NCI-H82 (cell line): ENCODE data around the gene GRB10.

ENCODE experiments used
- DNase-seq: peaks from one replicate; lab custom pipeline; 2025; lab: John Stamatoyannopoulos, UW

The GRB10 gene

DNA sequence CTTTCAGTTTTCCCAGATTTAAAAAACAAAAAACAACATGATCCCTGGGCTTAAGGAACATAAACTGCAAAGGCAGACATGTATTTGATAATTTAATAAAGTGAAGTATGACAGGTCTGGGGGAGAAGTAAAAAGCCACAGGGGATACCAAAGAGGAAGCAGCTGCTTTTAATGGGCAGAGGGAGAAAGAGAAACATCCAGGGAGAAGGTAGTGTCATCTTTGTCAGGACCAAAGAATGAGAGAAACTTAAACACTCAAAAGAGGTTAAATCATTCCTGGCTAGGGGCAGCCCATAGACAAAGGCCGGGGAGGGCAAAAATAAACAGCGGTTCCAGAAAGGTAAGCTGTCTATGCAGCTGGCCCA lies 94.5 kb downstream of the GRB10 start:
- DNase-seq: no peak

GRCh38 chr7:50687575-50688225 lies 95.0 kb downstream of the GRB10 start:
- no peak for DNase-seq

DNA sequence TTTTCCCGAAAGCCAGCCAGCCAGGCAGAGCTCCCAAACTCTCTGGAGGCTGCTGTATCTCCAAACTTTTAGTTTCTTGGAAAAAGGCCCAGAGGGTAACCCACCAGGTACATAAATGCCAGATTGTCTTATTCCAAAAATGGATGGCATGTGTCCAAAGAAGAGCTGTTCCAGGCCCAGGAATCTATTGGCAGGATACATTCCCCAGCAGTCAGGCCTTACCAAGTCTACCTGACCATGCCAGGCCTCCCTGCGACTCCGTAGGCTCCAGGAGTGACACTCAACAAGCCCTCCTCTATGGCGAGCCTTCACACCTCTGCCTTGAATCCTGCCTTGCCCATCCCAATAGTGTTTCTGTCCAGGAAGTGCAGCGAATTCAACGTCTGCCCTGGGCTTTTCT lies 95.6 kb downstream of the GRB10 start:
- no peak for DNase-seq

GRCh38 chr7:50685135-50686065 lies 97.3 kb downstream of the GRB10 start:
- no peak for DNase-seq

DNA sequence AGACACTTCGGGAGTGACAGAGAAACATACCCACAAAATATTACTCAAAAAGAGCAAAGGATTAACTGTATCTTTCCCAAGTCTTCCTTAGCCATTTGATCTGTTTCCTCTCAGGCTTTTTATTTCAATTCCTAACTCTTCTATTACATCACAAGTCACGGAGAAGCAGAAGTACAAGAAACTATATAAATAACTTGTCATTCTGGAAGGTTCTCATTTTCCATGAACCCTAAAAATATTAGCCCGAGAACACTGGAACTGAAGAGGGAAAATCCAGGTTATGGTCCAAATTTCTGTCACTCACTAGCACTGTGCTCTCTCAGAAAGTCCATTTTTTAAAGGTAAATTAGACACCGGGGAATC lies 98.0 kb downstream of the GRB10 start:
- no peak for DNase-seq

- no peak for DNase-seq
Observed at GRCh38 chr7:50684011-50684712, 98.5 kb downstream of the GRB10 start.

DNA sequence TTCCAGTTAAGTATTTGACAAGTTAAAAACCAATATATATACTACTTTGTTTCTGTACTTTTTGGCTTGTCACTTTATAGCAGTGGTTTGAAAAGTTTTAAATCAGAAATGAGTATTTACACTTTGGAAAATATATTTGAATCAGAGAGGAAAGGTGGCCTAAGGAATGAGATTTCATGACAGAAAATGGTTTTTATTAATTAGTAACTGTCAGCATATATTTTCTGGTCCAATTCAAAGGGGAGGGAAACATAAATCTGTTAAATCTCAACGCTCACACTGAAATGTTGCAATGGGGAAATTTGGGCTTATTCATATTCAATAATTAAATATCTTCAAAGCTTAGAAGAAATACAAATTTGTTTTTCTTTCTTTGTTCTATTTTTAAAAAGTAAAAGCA lies 100.1 kb downstream of the GRB10 start:
- DNase-seq: no peak

DNA sequence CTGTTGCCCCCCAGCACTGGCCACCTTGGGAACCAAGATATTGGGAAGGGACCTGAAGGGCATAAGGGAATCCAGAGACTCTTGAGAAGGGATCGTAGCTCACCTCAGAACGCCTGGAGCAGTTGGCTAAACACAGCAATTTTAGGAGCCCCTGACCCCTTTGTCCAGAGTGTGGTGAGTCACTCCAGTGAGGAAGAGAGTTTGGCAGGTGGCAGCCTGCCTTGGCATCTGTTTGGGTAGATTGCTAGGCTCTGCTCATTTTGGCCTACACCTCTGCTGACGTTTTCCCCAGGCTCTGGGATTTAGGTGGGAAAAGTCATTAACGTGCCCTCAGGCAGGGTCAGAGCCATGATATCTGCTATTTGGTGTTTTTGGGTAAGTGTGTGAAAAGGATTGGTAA lies 100.6 kb downstream of the GRB10 start:
- DNase-seq: no peak

- DNase-seq: no peak
Observed at GRCh38 chr7:50681432-50682045, 101.2 kb downstream of the GRB10 start.

DNA sequence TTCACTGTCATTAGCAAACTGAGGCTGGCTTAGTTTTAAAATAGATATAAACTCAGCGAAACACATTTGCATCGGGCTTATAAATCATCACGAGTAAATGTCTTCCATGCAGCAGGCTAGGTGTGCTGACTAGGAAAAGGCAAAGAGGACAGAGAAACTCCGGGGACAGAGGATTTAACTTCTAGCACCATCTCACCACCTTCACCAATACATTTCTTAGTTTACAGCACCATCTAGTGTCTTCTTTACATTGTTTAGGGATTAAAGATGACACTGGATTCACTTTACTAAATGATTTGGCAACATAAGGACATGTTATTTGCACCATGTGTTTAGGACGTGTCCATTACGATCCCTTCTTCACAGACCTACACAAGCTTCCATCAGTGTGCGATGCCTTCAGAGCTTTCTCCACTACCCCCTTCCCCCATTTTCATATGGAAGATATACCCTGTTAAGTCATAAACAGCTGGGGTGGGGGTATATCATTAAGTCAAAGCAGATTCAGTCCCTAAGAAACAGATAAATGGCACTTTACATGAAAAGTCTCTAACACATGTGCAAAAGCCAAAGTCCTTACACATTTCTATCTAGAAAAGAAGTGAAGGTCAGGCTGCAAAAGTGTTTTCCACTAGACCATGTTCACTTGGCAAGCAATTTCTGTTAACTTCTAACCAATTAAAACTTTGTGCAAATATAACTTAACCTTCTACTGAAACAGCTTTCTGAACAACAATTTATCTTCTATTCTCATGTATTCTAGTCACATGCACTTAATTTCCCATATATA lies 103.3 kb downstream of the GRB10 start:
- DNase-seq: peak; percentile 88

- DNase-seq: no peak
Observed at GRCh38 chr7:50678586-50678985, 104.1 kb downstream of the GRB10 start.

DNA sequence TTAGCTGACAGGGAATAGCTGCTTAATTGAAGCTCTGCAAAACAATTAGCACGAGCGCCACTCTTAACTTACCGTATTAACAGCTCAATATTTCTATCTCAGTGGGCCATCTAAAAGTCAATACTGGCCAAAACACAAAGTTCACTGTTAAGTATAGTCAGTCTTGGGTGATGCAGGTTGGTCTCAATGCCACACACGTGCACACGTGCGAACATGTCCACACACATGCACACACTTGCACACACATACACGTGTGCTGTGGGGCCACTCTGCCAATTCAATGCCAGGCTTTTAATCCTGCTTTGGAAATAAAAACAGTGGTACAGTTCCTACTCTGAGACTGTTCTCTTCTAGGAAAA lies 105.1 kb downstream of the GRB10 start:
- DNase-seq: no peak

DNA sequence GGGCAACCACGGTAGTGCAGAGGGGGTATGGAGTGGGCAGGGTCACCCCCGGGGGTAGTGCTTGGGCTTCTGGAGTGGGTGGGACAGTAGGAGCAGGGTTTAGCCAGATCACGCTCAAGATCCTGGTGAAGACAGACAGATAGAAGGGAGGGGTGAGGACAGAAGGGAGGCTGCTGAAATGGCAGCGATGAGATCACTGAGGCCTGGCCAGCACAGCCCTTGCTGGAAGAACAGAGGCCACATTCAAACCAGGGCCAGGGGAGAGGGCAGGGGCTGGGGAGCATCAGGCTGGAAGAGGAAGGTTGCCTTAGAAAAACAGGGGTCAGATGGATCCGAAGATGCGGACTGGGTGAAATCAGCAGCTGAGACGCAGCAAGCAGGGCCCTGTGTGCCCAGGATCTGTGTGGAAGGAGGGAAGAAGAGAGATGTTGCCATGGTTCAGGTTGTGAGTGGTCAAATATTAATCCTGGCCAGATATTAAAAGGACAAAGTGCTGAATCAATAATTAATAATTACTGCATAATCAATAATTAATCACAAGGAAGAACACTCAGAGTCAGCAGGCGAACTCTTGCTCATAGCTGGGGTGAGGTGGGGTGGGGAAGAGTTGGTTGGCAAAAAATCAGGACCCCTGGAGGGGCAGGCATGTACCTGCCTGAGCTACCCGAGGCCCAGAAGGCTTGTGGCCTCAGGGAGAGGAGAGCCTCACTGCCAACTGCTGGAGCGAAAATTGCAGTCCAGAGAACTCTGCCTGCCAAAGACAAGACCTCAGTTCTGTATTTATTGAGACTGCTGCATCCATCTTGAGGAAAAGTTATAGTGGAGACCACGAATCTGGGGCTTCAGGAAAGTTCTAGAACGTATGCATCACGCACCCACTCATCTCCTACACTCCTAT lies 105.7 kb downstream of the GRB10 start:
- no peak for DNase-seq

- no peak for DNase-seq
Observed at GRCh38 chr7:50676079-50676478, 106.6 kb downstream of the GRB10 start.

DNA sequence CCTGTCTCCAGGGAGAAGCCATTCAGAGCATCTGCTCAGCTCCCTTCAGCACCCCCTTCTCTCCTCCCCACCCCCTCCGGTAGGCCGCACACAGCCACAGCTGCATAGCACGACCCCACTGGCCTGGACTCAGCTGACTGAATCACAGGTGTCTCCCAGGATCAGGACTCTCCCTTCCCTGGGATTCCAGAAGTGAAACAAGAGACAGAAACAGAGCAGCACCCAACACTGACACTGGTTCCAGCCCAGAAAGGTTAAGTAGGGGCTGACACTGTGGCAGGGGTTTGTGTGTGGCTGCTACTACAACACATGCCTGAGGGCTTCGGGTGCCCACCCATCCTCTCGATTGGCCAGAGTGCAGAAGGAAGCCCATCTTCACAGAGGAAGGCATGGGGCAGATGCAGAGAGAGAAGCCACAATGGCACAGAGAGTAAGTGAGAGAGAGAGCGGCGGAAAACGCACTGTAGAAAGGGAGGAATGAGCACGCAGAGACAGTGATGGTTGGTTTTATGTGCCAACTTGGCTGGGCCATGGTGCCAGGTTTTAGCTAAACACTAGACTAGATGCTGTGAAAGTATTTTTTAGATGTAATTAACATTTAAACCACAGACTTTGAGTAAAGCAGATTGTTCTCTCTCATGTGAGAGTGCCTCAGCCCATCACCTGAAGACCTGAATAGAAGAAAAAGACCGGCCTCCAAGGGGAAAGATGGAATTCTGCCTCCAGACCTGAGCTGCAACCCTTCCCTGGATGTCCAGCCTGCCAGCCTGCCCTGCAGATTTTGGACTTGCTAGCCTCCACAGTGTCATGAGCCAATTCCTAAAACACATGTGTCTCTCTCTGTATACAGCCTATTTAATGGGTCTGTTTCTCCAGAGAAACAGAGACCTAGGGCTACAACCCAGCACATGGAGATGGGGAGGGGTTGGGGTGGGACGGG lies 107.5 kb downstream of the GRB10 start:
- DNase-seq: no peak

GRCh38 chr7:50674299-50674698 lies 108.4 kb downstream of the GRB10 start:
- no peak for DNase-seq

GRCh38 chr7:50673096-50673495 lies 109.6 kb downstream of the GRB10 start:
- no peak for DNase-seq

GRCh38 chr7:50672045-50672444 lies 110.7 kb downstream of the GRB10 start:
- DNase-seq: no peak

DNA sequence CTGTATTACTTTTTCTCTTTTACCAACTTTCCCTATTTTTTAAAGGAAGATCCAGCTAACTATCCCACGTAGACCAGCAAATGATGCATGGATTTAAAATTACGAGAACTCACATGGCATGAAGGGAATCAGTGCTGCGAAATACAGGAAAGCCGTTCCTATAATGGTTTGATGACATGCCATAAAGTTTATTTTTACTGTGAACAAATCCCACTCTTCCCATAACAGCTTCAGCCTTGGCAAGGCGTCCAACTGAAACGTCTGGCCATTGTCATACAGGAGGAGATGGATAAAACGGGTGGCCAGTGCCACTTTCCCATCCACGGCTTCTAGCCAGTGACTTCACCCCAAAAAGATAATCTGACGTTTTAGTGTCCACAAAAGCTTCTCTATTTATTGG lies 111.3 kb downstream of the GRB10 start:
- no peak for DNase-seq

DNA sequence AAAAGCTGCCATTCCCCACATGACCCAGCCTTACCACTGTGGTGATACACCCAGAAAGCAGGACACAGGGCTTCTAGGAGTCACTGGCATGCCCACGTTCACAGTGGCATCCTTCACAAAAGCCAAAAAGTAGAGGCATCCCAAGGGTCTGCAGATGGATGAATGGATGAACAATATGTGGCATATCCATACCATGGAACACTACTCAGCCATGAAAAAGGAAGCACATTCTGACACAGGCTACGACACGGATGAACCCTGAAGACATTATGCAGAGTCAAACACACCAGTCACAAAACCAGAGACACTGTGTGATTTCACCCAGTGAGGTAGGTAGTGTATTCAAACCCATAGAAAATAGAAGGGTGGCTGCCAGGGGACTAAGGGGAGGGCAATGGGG lies 112.8 kb downstream of the GRB10 start:
- DNase-seq: no peak
